Skin of body (tissue), 2 donors: ENCODE results near the gene SGK1. TPM values are rescaled to one million over a fixed set of nuclear protein-coding genes. Genes with fewer than 3 reads are reported as not detected.

Experiments
- DNase-seq: peaks from one replicate; lab custom pipeline; 2025; lab: John Stamatoyannopoulos, UW
- total RNA-seq: library from RNA; depleted of rRNA; stranded (reverse); fragments of >200 nt; gene quantifications from one replicate; pipeline ENCODE4 v1.2.3, GENCODE V29; 2014

The SGK1 gene
- total RNA-seq: 176 TPM

DNA sequence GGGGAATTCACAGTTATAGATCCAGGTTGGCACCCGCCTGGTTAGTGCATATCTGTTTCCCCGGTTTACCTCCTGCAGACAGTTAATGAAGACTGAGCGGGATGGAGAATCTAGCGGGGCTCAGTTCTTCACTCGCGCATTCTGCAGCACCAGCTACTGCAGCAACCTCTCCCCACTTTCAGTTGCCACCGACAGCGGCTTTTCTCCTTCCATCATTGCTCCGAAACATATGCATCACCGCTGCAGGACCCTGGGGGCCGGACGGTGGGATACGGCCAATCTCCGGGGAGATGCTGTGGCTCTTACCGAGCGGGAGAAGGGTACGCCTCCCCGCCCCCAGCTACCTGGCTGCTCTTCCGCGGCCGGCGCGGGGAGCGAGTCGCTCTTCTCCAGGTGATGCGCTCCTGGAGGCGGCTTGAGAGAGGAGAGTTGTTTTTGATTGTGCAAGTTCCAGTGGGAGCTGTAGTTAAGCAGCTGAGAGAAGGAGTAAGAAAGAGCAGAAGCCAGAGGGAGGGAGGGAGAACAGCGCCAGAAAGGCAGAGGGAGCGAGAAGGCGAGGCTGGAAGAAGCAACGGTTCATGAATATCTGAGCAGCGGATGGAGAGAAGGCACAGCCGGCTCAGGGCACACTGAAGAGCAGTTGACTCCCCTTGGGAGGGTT lies at the start of gene SGK1:
TSS of gene SGK1 (minus strand) at position 642 of the 661 bp plus-strand sequence. CDS start 652 bp downstream, outside the sequence.
- DNase-seq: no peak

DNA sequence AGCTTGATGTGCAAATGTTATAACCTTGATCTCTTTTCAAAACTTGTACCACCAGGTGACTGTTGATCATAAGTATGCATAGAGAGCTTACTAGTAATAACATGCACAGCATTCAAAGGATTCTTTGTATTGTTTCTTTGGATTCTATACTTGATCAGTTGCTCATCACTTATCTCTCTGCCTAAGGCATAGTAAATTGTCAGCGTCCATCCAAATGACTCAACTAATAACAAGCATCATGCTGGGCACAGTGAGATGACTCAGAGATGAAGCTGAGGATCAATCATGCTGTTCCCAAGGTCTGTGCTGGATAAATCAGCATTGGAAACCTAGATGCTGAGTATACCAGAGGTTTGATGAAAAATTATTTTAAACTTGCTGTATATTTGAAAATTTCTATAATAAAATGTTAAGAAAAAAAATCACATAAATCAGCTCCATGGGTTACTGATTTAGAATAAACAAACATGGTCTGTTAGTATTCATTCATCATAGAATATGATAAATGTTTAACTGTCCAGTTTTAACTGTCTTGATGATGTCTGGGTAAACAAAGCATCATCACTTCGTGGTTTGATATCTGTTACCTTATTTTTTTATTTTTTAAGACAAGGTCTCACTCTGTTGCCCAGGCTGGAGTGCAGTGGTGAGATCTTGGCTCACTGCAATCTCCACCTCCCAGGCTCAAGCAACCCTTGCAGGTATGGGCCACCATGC lies 45.6 kb upstream of the SGK1 start:
- DNase-seq: no peak

DNA sequence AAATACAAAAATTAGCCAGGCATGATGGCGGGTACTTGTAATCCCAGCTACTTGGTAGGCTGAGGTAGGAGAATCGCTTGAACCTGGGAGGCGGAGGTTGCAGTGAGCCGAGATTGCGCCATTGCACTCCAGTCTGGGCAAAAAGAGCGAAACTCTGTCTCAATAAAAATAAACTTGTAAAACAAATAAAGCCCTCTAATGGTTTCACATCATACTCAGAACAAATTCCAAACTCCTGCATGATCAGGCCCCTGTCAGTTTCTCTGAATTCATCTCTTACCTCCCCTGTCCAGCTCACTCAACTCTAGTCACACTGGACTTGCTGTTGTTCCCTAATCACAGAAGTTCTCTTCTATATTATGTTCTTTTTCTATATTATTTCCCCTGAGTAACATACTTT lies 43.1 kb upstream of the SGK1 start:
- no peak for DNase-seq

DNA sequence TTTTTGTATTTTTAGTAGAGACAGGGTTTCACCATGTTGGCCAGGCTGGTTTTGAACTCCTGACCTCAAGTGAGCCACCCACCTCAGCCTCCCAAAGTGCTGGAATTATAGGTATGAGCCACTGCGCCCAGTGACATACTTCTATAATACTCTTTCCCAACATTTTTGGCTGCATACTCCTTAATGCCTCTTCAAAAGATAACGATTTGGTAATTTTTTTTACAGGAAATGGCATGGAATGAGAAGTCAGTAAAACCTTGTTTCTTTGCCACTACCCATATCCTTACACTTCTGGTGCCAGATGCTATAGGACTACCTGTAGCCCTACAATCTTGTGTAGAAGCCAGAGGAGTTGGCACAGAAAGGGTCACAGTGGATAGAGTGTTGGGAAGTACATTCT lies 41.4 kb upstream of the SGK1 start:
- no peak for DNase-seq

DNA sequence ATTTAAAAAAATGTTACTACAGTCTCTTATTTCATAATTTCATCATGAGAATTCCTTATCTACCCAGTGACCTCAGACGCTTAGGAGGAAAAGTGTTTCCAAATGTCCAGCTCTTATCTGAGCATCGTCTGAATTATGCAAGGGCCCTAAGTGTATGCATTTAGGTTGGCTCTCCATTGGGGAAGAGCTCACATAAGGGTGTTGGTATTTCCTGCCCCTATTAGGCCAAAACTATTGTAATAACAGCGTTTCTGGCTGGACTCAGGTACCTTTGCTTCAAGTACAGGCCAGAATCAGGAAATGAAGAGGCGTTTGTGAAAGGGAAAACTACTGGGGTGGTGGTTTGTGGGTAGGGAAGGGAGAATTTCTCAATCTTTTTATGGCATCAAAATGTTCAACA lies 40.4 kb upstream of the SGK1 start:
- no peak for DNase-seq

DNA sequence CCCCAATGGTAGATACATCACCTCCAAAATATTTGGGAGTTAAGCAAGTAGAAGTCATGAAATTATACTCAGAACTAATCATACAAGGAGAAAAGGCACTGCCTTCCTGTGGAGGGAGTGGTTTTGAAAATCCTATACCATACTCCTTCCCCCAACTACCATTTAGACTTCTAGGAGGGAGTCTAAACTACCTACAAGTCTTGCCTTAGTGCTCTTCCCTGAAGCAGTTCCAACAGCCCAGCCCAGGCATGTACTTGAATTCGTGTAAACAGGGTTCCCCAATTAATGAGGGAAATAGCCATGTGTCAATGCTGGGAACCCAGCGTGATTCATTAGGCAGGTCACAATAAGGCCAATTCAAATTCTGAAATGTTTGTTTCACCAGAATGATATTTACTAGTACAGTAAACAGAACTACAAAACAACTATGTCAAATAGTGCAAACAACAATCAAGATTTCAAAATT lies 39.1 kb upstream of the SGK1 start:
- no peak for DNase-seq

DNA sequence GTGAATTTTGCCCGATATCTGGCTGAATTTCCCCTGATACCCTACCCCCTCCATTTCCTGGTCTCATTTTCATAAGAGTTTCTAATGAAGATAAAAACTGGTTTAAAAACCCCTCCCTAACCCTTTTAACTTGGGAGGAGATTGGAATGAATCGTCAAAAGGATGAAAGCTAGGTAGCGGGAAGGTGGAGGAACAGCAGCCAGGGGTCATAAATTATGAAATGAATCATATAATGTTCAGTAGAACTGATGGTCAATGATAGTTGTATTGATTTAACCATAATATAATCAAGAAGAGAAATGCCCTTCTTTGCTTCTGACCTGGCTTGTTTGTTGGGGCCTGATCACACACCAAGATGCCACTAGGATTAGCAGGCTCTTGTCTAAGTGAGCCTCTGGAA lies 38.5 kb upstream of the SGK1 start:
- DNase-seq: no peak

DNA sequence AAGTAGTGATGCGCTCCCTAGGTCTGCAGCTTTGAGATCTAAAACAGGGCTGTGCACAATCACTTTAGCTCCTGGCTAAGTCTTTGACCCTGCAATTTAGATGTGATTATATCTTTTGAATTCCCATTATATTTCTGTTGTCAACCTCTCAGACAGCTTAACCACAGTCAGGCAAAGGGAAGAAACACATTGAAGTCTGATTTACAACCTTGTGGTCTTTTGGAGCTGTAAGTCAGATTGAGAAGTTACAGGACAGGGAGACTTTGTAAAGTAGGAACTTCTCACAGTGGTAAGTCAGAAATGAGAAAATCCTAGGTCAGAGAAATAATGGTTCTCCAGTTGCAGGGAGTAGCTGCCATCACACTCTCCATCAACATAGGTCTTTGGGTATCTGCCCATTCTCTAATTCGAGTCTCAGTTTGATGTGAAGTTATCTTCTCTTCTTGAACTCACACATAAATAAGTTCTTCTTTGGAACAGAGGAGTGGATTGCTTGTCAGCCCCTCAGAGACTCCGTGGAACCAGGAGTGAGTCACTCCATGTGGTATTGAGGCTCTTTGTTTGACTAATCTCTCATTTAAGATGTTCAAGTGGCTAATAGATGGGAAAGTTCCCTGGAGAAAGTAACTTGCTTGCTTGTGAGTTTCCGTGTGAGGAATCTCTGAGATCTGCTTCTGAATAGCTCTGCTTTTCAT lies 35.0 kb upstream of the SGK1 start:
- no peak for DNase-seq

DNA sequence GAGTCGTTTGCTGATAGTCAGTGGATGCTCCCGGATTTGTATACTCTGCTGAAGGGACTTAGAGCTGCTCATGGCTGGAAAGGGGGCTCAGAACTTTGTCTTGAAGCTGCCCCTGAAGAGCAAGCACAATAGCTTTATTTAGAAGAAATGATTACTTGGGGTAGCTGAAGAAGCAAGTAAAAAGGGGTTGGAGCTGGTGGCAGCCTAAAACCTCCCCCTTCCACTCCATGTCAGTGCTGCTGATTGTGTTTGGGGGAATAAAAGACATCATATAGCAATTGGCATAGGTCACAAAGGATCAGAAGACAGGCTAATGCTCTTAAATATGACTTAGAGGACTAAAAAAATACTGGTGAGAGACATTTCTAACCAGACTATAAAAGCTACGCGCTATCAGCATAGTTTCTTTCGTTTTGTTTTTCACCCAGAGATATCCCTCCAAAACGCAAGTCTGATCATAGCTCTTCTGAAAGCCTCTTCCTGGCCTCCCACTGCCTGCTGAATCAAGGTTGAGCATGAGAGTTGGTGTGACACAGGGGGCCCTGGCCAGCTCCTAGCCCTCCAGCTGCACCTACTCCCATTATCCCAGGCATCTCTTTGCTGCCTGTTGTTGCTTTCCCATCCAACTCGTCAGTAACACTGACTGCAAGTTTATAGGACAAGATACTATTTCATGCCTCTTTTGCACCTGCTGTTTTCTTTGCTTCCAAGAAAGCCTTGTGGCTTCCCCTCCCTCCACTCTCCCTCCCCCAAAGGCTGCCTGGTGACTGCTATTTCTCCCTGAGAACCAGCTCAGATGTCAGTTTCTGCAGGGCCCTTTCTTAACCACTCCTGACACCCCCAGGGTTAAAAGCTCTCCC lies 33.9 kb upstream of the SGK1 start:
- no peak for DNase-seq

DNA sequence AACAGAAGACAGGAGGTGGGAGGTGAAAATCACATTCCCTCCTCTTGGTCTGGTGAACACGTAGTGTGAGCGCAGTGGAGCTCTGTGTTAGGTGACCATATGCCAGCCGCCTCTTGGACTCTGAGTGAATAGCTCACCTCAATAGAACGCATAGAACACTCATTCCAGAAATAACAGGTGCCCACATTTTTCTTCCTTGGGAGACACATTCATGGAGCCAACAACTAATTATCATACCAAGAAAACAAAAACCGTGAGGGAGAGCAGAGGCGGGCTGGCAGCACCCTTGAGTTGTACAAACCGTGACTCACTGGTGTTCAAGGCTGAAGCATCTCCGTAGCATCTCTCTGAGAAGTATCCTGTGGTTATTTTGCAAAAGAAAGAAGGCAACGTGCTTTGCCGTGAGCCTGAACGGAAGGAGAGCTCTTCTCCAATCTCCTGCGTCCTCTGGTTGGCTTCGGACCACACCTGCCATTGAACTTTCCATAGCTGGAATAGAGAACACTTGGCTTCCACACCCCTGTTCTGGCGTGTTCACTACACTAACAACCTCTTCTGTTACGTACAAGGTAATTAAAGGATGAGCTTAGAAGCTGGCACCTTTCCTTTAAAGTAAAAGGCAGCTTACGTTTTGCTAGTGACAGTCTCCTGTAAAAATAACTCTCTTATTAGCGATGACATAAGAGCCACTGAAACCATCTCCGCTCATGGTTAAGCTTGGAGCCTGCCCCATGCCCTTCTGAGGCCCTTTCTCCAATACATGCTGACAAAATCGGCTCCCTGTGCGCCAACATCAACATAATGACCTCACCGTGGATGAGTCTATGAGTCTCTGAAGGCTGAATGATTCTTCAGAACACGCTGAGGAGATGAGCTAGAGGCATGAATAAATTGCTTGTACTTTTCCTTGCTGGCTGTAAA lies 30.2 kb upstream of the SGK1 start:
- no peak for DNase-seq

DNA sequence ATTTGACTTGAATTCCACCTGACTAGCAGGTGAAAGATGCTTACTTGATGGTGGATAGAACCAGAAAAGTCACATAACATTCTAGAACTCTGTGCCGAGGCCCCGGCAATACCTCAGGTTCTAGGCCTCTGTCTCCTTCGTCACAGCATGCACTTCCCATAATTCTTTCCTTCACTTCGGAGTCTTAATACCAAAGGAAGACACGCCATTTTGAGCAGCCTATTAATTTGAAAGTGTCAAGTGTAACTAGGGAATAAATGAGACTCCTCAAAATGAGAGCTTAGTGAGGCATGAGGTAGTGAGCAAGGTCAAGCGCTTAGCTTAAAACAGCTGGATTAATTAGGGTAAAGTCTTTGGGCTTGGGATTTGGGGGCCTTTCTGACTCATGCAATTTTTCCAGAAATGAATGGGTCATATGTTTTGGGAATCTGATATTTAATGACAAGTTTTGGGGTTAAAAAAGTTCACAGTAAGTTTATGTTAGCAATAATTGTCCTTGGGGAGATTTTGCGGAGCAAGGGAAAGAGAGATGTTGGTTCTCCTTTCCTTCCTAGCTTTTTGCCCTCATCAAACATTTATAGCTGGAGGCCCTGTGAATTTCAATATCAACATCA lies 29.1 kb upstream of the SGK1 start:
- DNase-seq: no peak

DNA sequence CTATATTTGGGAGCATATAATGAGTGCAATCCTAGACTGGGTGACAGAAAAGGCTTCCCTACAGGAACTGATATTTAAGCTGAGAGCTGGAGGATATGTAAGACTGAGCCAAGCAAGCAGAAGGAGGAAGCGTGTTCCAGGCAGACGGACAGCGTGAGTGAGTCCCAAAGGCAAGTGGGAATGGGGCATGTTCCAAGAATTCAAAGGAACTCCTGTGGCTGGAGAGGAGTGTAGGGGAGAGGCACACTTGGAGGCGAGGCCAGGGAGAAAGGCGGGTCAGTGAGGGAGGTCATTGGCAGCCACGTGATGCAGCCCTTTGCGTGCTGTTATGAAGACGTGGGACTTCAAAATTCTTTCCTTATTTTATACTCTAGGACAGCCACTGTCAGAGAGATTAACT lies 27.9 kb upstream of the SGK1 start:
- DNase-seq: peak; percentile 4

DNA sequence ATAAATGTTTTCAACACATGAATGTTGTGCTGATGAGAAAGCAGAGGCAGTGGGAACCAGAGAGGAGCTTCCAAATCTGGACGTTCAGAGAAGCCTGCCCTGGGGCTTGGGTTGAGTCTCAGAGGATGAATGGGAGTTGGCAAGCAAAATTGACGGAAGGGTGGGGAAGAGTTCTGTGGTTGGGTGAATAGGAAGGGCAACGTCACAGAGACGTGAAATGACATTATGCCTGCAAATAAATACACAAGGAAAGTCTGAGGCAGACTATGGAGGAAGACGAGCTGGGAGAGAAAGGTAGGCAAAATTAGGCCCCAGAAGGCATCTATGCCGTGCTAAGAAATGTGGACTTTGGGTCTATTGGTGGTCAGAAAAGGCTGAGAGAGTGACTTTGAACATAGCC lies 25.2 kb upstream of the SGK1 start:
- no peak for DNase-seq

DNA sequence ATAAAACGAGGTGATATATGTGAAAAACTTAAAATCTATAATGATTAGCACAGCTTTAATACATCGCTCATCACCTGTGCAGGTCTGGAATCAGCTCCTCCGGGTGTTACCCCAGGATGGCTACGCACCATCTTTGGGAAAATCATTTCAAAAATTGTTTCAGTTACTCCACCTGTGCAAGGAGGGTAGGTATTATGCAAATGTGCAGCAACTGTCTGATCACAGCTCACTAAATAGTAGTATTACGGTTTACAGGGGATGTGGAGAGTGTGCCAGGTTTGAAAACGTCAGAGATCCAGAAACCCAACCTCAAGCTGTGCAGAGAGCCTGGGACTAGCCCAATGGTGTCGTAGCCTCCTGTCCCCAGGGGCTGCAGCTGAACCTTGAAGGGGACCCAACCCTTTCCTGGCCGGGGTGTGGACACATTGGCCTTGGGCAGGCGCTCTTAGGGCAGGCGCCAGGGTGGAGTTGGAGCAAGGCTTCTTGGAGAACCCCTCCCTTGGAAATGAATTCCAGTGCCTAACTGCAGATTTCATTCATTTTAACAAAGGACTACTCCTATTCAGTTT lies 24.2 kb upstream of the SGK1 start:
- DNase-seq: no peak

DNA sequence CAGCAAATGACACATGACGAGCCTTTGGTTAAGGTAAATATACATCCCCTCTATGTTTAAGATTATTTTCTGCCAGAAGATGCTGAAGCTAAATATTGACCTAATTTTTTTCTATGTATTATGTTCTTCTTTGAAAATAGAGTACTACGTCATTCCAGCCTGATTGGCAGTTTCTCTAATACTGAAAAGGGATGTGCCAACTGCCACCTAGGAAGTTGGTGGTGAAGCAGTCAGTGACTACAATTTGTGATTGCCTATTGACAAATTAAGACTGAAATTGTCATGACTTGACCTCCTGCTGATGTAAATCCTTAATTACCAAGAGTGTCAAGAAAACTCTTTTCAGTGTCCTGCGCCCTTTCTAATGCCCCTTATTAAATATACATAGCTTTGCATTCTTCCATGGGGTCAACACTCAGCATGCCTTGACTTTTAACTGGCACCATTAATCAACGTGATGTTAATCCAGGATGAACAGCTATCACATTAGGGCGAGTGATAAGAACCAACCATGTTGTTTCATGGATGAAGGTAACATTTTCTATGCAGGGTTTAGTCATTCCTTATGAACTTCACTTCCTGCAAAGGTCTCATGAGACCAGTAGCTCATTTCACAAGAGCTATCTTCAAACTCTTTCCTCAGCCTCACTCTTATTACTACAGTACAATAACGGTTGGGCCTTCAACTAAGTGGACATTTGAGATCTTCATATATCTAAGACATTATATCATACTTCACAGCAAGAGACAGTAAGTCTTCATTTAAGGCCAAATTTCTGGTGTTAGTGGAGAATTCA lies 22.5 kb upstream of the SGK1 start:
- no peak for DNase-seq

DNA sequence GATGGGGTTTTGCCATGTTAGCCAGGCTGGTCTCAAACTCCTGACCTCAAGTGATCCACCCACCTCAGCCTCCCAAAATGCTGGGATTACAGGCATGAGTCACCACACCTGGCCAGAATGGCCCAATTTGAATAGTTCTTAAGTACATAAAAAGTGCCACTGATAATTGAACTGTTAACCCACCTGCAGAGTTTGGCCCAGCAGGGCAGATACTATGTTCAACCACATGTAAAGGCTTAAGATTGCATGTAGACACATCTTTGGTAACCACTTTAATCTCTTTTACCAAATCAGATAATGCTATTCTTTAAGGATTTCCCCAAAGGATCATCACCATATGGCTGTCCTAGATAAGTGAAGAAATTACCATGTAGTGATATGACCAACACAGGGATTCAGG lies 21.3 kb upstream of the SGK1 start:
- DNase-seq: no peak

DNA sequence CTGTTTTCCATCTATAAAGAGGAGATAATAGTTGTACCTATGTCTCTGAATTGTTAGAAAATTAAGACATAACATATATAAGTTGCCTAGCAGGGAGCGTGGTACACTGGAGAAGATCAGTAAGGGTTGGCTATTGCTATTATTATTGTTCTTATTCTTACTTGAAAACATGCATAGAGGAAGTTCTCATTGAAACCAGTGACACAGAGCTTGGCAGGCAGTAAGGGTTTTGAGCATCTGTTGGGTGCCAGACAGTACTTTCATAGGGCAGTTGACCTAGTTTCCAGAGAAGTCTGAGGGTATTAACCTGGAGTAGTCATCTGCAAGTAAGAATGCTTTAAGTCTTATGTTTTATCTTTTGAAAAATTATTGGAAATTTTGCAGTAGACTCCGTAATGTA lies 13.3 kb upstream of the SGK1 start:
- DNase-seq: no peak

DNA sequence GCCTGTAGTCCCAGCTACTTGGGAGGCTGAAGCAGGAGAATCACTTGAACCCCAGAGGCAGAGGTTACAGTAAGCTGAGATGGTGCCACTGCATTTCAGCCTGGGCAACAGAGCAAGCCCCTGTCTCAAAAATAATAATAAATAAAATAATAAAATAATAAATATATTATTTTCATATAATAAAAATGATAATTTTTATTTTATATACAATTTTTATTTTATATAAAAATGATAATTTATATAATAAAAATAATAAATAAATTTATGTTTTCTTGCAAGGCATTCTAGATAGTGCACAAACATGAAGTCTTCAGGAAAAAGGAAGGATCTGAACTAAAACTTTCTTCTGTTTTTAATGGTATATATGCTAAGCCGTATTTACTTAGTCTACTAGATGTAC lies 12.6 kb upstream of the SGK1 start:
- no peak for DNase-seq

DNA sequence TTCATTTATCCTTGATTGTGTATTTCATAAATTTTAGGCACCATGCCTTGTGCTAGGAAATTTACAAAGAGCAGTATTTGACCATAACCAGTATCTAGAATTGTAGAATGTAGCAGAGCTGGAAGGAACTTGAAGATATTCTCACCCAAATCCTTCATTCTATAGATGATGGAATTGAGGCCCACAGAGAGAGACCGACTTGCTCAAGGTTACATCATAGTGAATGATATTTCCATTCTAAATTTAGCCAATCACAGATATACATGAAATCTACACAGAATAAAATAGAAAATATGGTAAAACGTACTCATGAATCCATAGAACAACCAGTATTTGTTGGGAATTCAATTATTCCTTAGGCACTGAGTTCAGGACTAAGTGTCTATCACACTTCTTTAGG lies 10.9 kb upstream of the SGK1 start:
- DNase-seq: no peak
